ENCODE data around the gene FCN3. TPM values are rescaled to one million over a fixed set of nuclear protein-coding genes. Genes with fewer than 3 reads are reported as not detected.

Gene FCN3
- total and polyA plus RNA-seq, 2 of the 4 experiments (the other 2 are of a cell fraction) = not detected

- TF ChIP-seq SMC3 (IDR thresholded peaks at IDR 0.05; ENCODE audit: low read depth, low read length) = peak; percentile 16; the same call in 1 of the 2 replicates
- TF ChIP-seq RAD21 (IDR thresholded peaks at IDR 0.05; ENCODE audit: low read length) = no peak
Observed at GRCh38 chr1:27321813-27322568, 52.6 kb downstream of the FCN3 start, which contains the start of gene TMEM222 (continued).

Small RNA genes lying within 50 kb of the gene (microRNA-seq; reads per million reads assigned to microRNA genes)
- gene RNU6-48P (ENCODE audit: insufficient read depth, insufficient read length) = not detected

Small RNA genes lying within 50 kb of the gene (small RNA-seq; reads per million reads assigned to genes)
- 0.49 to 24.7 (median 2.7) reads per million in 5 experiments for gene RNU6-48P

Other genes with a start within 250 kb of the FCN3 start
- 1.9 and 2.0 TPM in 2 replicates for gene SLC9A1, start 219.7 kb downstream of the FCN3 start, total RNA-seq (2012; rRNA removed)
- 20.5 and 21.2 TPM in 2 replicates for gene SLC9A1, start 219.7 kb downstream of the FCN3 start, polyA plus RNA-seq (2012; rRNA removed)
- gene WDTC1, start 140.2 kb downstream of the FCN3 start, total RNA-seq (2012; rRNA removed) = 9.9 and 10.0 TPM in 2 replicates
- 15.2 and 16.4 TPM in 2 replicates for gene WDTC1, start 140.2 kb downstream of the FCN3 start, polyA plus RNA-seq (2012; rRNA removed)
- gene TMEM222, start 52.7 kb downstream of the FCN3 start, total RNA-seq (2012; rRNA removed) = 19.9 and 21.7 TPM in 2 replicates
- gene TMEM222, start 52.7 kb downstream of the FCN3 start, polyA plus RNA-seq (2012; rRNA removed) = 54.1 and 56.4 TPM in 2 replicates
- 0.18 and 0.28 TPM in 2 replicates for gene SYTL1, start 32.8 kb downstream of the FCN3 start, total RNA-seq (2012; rRNA removed)
- gene SYTL1, start 32.8 kb downstream of the FCN3 start, polyA plus RNA-seq (2012; rRNA removed) = 1.0 and 1.3 TPM in 2 replicates
- gene MAP3K6, start 7.9 kb downstream of the FCN3 start, total RNA-seq (2012; rRNA removed) = 4.8 and 5.3 TPM in 2 replicates
- gene MAP3K6, start 7.9 kb downstream of the FCN3 start, polyA plus RNA-seq (2012; rRNA removed) = 15.9 and 17.3 TPM in 2 replicates
- gene CD164L2, start 8.5 kb upstream of the FCN3 start, total RNA-seq (2012; rRNA removed) = not detected in 2 replicates
- not detected in 2 replicates for gene CD164L2, start 8.5 kb upstream of the FCN3 start, polyA plus RNA-seq (2012; rRNA removed)
- gene GPR3, start 17.8 kb upstream of the FCN3 start, total RNA-seq (2012; rRNA removed) = 0.72 and 0.83 TPM in 2 replicates
- gene GPR3, start 17.8 kb upstream of the FCN3 start, polyA plus RNA-seq (2012; rRNA removed) = 4.8 and 5.4 TPM in 2 replicates
- 7.5 and 7.9 TPM in 2 replicates for gene WASF2, start 115.3 kb upstream of the FCN3 start, total RNA-seq (2012; rRNA removed)
- gene WASF2, start 115.3 kb upstream of the FCN3 start, polyA plus RNA-seq (2012; rRNA removed) = 45.0 and 45.4 TPM in 2 replicates
- gene AHDC1, start 229.3 kb upstream of the FCN3 start, total RNA-seq (2012; rRNA removed) = 1.7 and 2.0 TPM in 2 replicates
- gene AHDC1, start 229.3 kb upstream of the FCN3 start, polyA plus RNA-seq (2012; rRNA removed) = 11.6 and 16.1 TPM in 2 replicates